Muscle layer of duodenum (tissue), 2 donors: ENCODE measurements around the gene BCLAF1.

Source experiments
- H3K27ac ChIP-seq: one replicate; pipeline ENCODE4 v1.7.0; 2013; ENCODE audit warnings: mild to moderate bottlenecking, low read length
- H3K27me3 ChIP-seq: one replicate; pipeline ENCODE4 v1.7.0; 2013; ENCODE audit warnings: low read depth, mild to moderate bottlenecking, control low read depth, low read length
- H3K36me3 ChIP-seq, 2 donors: one replicate each; pipeline ENCODE4 v1.7.0; 2013; ENCODE audit warnings: low read length in 2 of 2, control low read depth in 1 of 2, mild to moderate bottlenecking in 1 of 2; ENCODE audit not compliant: insufficient read depth in 2 of 2, control insufficient read depth in 1 of 2
- H3K4me1 ChIP-seq, 2 donors: one replicate each; pipeline ENCODE4 v1.7.0; 2013; ENCODE audit warnings: low read length in 2 of 2, mild to moderate bottlenecking in 2 of 2, control low read depth in 1 of 2, moderate library complexity in 1 of 2; ENCODE audit not compliant: insufficient read depth in 2 of 2, control insufficient read depth in 1 of 2
- H3K4me3 ChIP-seq, 2 donors: one replicate each; pipeline ENCODE4 v1.7.0; 2013; ENCODE audit warnings: low read length in 2 of 2, low read depth in 1 of 2, mild to moderate bottlenecking in 1 of 2
- H3K9me3 ChIP-seq, 2 donors: one replicate each; pipeline ENCODE4 v1.7.0; 2013; ENCODE audit warnings: low read length in 2 of 2, control low read depth in 1 of 2, mild to moderate bottlenecking in 1 of 2; ENCODE audit not compliant: control insufficient read depth in 1 of 2
- donor health status: healthy.

Gene BCLAF1

GRCh38 chr6:136213853-136214252 lies 75.8 kb downstream of the BCLAF1 start:
- Histone ChIP-seq H3K27me3 (no peaks in the 10 kb centered on the region), H3K4me3 (no peak overlapping the region), H3K4me1 (no peaks in the 10 kb centered on the region), H3K27ac (no peak overlapping the region), H3K36me3 (no peaks in the 10 kb centered on the region), H3K9me3 (no peaks in the 10 kb centered on the region)

GRCh38 chr6:136213012-136213539 lies 76.6 kb downstream of the BCLAF1 start:
- Histone ChIP-seq H3K4me1 (no peaks in the 10 kb centered on the region), H3K27ac (no peak overlapping the region), H3K9me3 (no peaks in the 10 kb centered on the region), H3K36me3 (no peaks in the 10 kb centered on the region), H3K27me3 (no peaks in the 10 kb centered on the region), H3K4me3 (no peak overlapping the region)

GRCh38 chr6:136212608-136213007 lies 77.0 kb downstream of the BCLAF1 start:
- Histone ChIP-seq H3K9me3 (no peaks in the 10 kb centered on the region), H3K4me1 (no peaks in the 10 kb centered on the region), H3K27me3 (no peaks in the 10 kb centered on the region), H3K4me3 (no peak overlapping the region), H3K36me3 (no peaks in the 10 kb centered on the region), H3K27ac (no peak overlapping the region)

- H3K36me3 ChIP-seq: no peaks in the 10 kb centered on the region
- no peaks in the 10 kb centered on the region for H3K27me3 ChIP-seq
- no peak overlapping the region for H3K4me3 ChIP-seq
- H3K4me1 ChIP-seq: no peaks in the 10 kb centered on the region
- H3K9me3 ChIP-seq: no peaks in the 10 kb centered on the region
- H3K27ac ChIP-seq: no peak overlapping the region
These were observed 79.1 kb downstream of the BCLAF1 start for GRCh38 chr6:136210398-136211165.

- H3K4me1 ChIP-seq: no peaks in the 10 kb centered on the region
- no peaks in the 10 kb centered on the region for H3K27me3 ChIP-seq
- H3K9me3 ChIP-seq: no peaks in the 10 kb centered on the region
- no peak overlapping the region for H3K27ac ChIP-seq
- H3K4me3 ChIP-seq: no peak overlapping the region
- no peaks in the 10 kb centered on the region for H3K36me3 ChIP-seq
These were observed 80.2 kb downstream of the BCLAF1 start for GRCh38 chr6:136209496-136209895.

GRCh38 chr6:136208783-136209182 lies 80.9 kb downstream of the BCLAF1 start:
- no peak overlapping the region for H3K27ac ChIP-seq
- no peaks in the 10 kb centered on the region for H3K4me1 ChIP-seq

More at GRCh38 chr6:136208783-136209182, 80.9 kb downstream of the BCLAF1 start:
- H3K36me3 ChIP-seq: no peaks in the 10 kb centered on the region
- H3K27me3 ChIP-seq: no peaks in the 10 kb centered on the region
- no peaks in the 10 kb centered on the region for H3K9me3 ChIP-seq
- H3K4me3 ChIP-seq: no peak overlapping the region
